ENCODE results near the gene JAZF1. TPM values are rescaled to one million over a fixed set of nuclear protein-coding genes. Genes with fewer than 3 reads are reported as not detected.

The JAZF1 gene
- total and polyA plus RNA-seq, 7 donors, result 2.3 to 10.6 (median 5.3) TPM

- ATAC-seq, result no peak
- H3K4me3 ChIP-seq, result no peak overlapping the region
- no peak overlapping the region for H3K27ac ChIP-seq
- intact Hi-C loops (cut with DNase I), result no loop called here
- H3K27me3 ChIP-seq (ENCODE audit: insufficient read depth in 3 of 3, low read length in 2 of 3), result no peaks in the 10 kb centered on the region
- TF ChIP-seq CTCF (IDR thresholded peaks at IDR 0.05), result no peak
- WGBS, 3 donors, result 97 to 99% (median 97%) methylated on average over 5 of the region's 5 CpGs
- no peaks in the 10 kb centered on the region for H3K36me3 ChIP-seq (ENCODE audit: insufficient read depth in 1 of 2, low read depth in 1 of 2)
- H3K4me1 ChIP-seq, result no peaks in the 10 kb centered on the region
- no peaks in the 10 kb centered on the region for H3K9me3 ChIP-seq
- DNase-seq, result no peak
These were observed 330.1 kb downstream of the JAZF1 start for GRCh38 chr7:27850531-27850930.

- ATAC-seq (no peak), DNase-seq (no peak)
- WGBS, 3 donors, result 95 to 99% (median 97%) methylated on average over 3 of the region's 3 CpGs
- intact Hi-C loops (cut with DNase I), result no loop called here
- Histone ChIP-seq H3K9me3 (no peaks in the 10 kb centered on the region), H3K4me1 (no peaks in the 10 kb centered on the region), H3K27me3 (ENCODE audit: insufficient read depth in 3 of 3, low read length in 2 of 3) (no peaks in the 10 kb centered on the region), H3K36me3 (ENCODE audit: insufficient read depth in 1 of 2, low read depth in 1 of 2) (no peaks in the 10 kb centered on the region), H3K4me3 (no peak overlapping the region), H3K27ac (no peak overlapping the region)
- no peak for TF ChIP-seq CTCF (IDR thresholded peaks at IDR 0.05)
These were observed 334.2 kb downstream of the JAZF1 start for GRCh38 chr7:27846388-27846787.

- DNase-seq (no peak), ATAC-seq (no peak)
- TF ChIP-seq CTCF (IDR thresholded peaks at IDR 0.05), result no peak
- intact Hi-C loops (cut with DNase I), result no loop called here
- no peaks in the 10 kb centered on the region for H3K27me3 ChIP-seq (ENCODE audit: insufficient read depth in 3 of 3, low read length in 2 of 3)
- no peak overlapping the region for H3K27ac ChIP-seq
- WGBS, 3 donors, result 94 to 97% (median 96%) methylated on average over 15 of the region's 15 CpGs
- H3K4me1 ChIP-seq, result no peaks in the 10 kb centered on the region
- H3K36me3 ChIP-seq (ENCODE audit: insufficient read depth in 1 of 2, low read depth in 1 of 2), result peaks cover 0 to 8% of the 10 kb centered on the region in 2 donors
- no peak overlapping the region for H3K4me3 ChIP-seq
- H3K9me3 ChIP-seq, result no peaks in the 10 kb centered on the region
These were observed 336.9 kb downstream of the JAZF1 start for GRCh38 chr7:27843584-27844305.

GRCh38 chr7:27842851-27843250 lies 337.7 kb downstream of the JAZF1 start:
- WGBS, 3 donors, result 78 to 84% (median 80%) methylated on average over 9 of the region's 9 CpGs
- no peaks in the 10 kb centered on the region for H3K9me3 ChIP-seq
- ATAC-seq, result no peak

More at GRCh38 chr7:27842851-27843250, 337.7 kb downstream of the JAZF1 start:
- no peak for TF ChIP-seq CTCF (IDR thresholded peaks at IDR 0.05)
- Histone ChIP-seq H3K4me3 (no peak overlapping the region), H3K4me1 (no peaks in the 10 kb centered on the region), H3K27ac (no peak overlapping the region), H3K36me3 (ENCODE audit: insufficient read depth in 1 of 2, low read depth in 1 of 2) (peaks cover 0 to 8% of the 10 kb centered on the region in 2 donors), H3K27me3 (ENCODE audit: insufficient read depth in 3 of 3, low read length in 2 of 3) (no peaks in the 10 kb centered on the region)
- no peak for DNase-seq
- intact Hi-C loops (cut with DNase I), result no loop called here

Measured in psoas muscle (tissue), 8 donors.